GM19452 (cell line): ENCODE results near the gene TBCA.

Source experiments
- ATAC-seq: cut with Tn5 transposase; IDR thresholded peaks from one replicate; pipeline ENCODE4 v1.9.1; 2021; ENCODE audit not compliant: unreplicated experiment

TBCA gene

GRCh38 chr5:77775790-77776553 lies at the start of gene TBCA:
Gene TBCA (minus strand): TSS chr5:77776339. CDS start chr5:77776257, 82 bp downstream.
- peak; percentile 87 for ATAC-seq

GRCh38 chr5:77824981-77825380 lies 48.8 kb upstream of the TBCA start:
- no peak for ATAC-seq

- ATAC-seq = no peak
These were observed 40.5 kb upstream of the TBCA start for GRCh38 chr5:77816686-77817085.

- ATAC-seq = no peak
These were observed 36.9 kb upstream of the TBCA start for GRCh38 chr5:77812926-77813589.

- no peak for ATAC-seq
These were observed 30.2 kb upstream of the TBCA start for GRCh38 chr5:77806213-77806843.

GRCh38 chr5:77798456-77798855 lies 22.3 kb upstream of the TBCA start:
- no peak for ATAC-seq

- no peak for ATAC-seq
These were observed 21.0 kb upstream of the TBCA start for GRCh38 chr5:77797136-77797535.

GRCh38 chr5:77795846-77796245 lies 19.7 kb upstream of the TBCA start:
- no peak for ATAC-seq

GRCh38 chr5:77795268-77795667 lies 19.1 kb upstream of the TBCA start:
- ATAC-seq = no peak

- no peak for ATAC-seq
These were observed 15.8 kb upstream of the TBCA start for GRCh38 chr5:77791926-77792325.

GRCh38 chr5:77791356-77791755 lies 15.2 kb upstream of the TBCA start:
- ATAC-seq = no peak

- ATAC-seq = no peak
These were observed 9.1 kb upstream of the TBCA start for GRCh38 chr5:77785229-77785628.

- ATAC-seq = no peak
These were observed 8.6 kb upstream of the TBCA start for GRCh38 chr5:77784735-77785134.

GRCh38 chr5:77781076-77781475 lies 4.9 kb upstream of the TBCA start:
- no peak for ATAC-seq

GRCh38 chr5:77778881-77779438 lies 2.8 kb upstream of the TBCA start:
- ATAC-seq = no peak

GRCh38 chr5:77778398-77778797 lies 2.3 kb upstream of the TBCA start:
- ATAC-seq = no peak

GRCh38 chr5:77777911-77778310 lies 1.8 kb upstream of the TBCA start:
- no peak for ATAC-seq

- ATAC-seq = no peak
These were observed 1.2 kb upstream of the TBCA start for GRCh38 chr5:77777281-77777892.

GRCh38 chr5:77776554-77777206 lies 541 bp upstream of the TBCA start:
- ATAC-seq = peak; percentile 5

GRCh38 chr5:77774981-77775789 lies 954 bp downstream of the TBCA start:
- peak; percentile 13 for ATAC-seq
